Measurements from ENCODE around the gene RAB15.

DNA sequence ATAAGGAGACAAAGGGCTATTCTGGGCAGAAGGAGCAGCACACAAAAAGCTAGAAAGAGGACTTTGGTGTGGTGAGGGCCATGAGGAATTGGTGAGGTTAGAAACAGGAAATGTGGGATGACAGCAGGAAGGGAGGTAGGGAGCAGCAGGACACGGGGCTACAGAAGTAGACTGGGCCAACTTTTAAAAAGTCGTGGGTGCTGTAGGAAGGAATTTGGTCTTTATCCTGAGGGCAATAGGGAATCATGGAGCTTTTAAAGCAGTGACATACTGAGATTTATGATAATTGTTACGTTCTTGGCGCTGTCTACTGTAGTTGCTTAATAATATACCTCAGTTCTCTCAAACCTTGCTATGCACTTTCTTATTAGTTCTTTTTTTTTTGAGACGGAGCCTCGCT is 66.1 kb downstream of the RAB15 start:
- TF ChIP-seq CTCF (optimal IDR thresholded peaks at IDR 0.05 in 1 of 3, IDR thresholded peaks at IDR 0.05 in 1 of 3, conservative IDR thresholded peaks at IDR 0.05 in 1 of 3; ENCODE audit: extremely low read depth in 1 of 3, insufficient read depth in 2 of 3, low read length in 3 of 3) (no peak), EZH2 (IDR thresholded peaks at IDR 0.05; ENCODE audit: low read length) (no peak)

Data from keratinocyte (primary cell).